Upper lobe of right lung (tissue), 1 donor: ENCODE data around the gene KIAA0232. TPM values are rescaled to one million over a fixed set of nuclear protein-coding genes. Genes with fewer than 3 reads are reported as not detected.
A peak's percentile ranks its signal among the peaks of the same experiment; 100 is the strongest.

Experiments
- ATAC-seq: fragments of 200-7000 bp; cut with Tn5 transposase; one replicate; pipeline ENCODE4 v1.9.1; 2020; ENCODE audit warnings: mild to moderate bottlenecking, moderate library complexity
- DNase-seq: peaks from one replicate; pipeline ENCODE4 v3.0.0-alpha.2; 2020
- H3K27ac ChIP-seq: fragments of 200-600 bp; one replicate; pipeline ENCODE4 v1.8.0; 2022
- H3K27me3 ChIP-seq: fragments of 200-600 bp; one replicate; pipeline ENCODE4 v1.8.0; 2022; ENCODE audit warnings: mild to moderate bottlenecking
- H3K36me3 ChIP-seq: fragments of 200-600 bp; one replicate; pipeline ENCODE4 v1.8.0; 2022
- H3K4me1 ChIP-seq: fragments of 200-600 bp; one replicate; pipeline ENCODE4 v1.8.0; 2022
- H3K4me3 ChIP-seq: fragments of 200-600 bp; one replicate; pipeline ENCODE4 v1.8.0; 2022; ENCODE audit warnings: mild to moderate bottlenecking
- H3K9me3 ChIP-seq: fragments of 200-600 bp; one replicate; pipeline ENCODE4 v1.8.0; 2022
- CTCF ChIP-seq: fragments of 200-600 bp; IDR thresholded peaks from one replicate; pipeline ENCODE4 v1.8.0; 2022; ENCODE audit warnings: antibody characterized with exemption
- intact Hi-C: fragments of 100-400 bp; cut with DNase I; formaldehyde crosslinking; loops from one replicate; pipeline ENCODE4 v1.11.0; 2022
- total RNA-seq: library from RNA; stranded (reverse); fragmentation: NEBNext Ultra II Directional; extraction: Animal tissue kit (Norgen Biotek cat#: 25700); gene quantifications from one replicate; pipeline ENCODE4 v1.2.1, GENCODE V29; 2021
- donor health status: DM: no; HTN: yes; CAD: no; lungs with severe emphysema.

The KIAA0232 gene
- total RNA-seq, 1 donor from 2014 or later: 30.9 TPM

GRCh38 chr4:6929339-6929811, 146.8 kb downstream of the KIAA0232 start:
- Histone ChIP-seq H3K9me3 (no peaks in the 10 kb centered on the region), H3K4me1 (peaks cover 42% of the 10 kb centered on the region), H3K36me3 (peaks cover 3% of the 10 kb centered on the region), H3K4me3 (no peak overlapping the region), H3K27me3 (no peaks in the 10 kb centered on the region), H3K27ac (peak overlapping the region; percentile 6)
- DNase-seq (no peak), ATAC-seq (no peak)
- no peak for TF ChIP-seq CTCF
- intact Hi-C loops: no loop called here

GRCh38 chr4:6929812-6930464, 147.4 kb downstream of the KIAA0232 start:
- ATAC-seq (peak; percentile 15), DNase-seq (no peak)
- no peak overlapping the region for H3K4me3 ChIP-seq
- no peaks in the 10 kb centered on the region for H3K36me3 ChIP-seq
- H3K9me3 ChIP-seq: no peaks in the 10 kb centered on the region
- no peak overlapping the region for H3K27ac ChIP-seq
- intact Hi-C loops: no loop called here
- H3K27me3 ChIP-seq: no peaks in the 10 kb centered on the region
- peaks cover 42% of the 10 kb centered on the region for H3K4me1 ChIP-seq
- TF ChIP-seq CTCF: no peak

- H3K27me3 ChIP-seq: no peaks in the 10 kb centered on the region
- DNase-seq (no peak), ATAC-seq (no peak)
- no peak overlapping the region for H3K4me3 ChIP-seq
- H3K36me3 ChIP-seq: no peaks in the 10 kb centered on the region
- no peak for TF ChIP-seq CTCF
- no peak overlapping the region for H3K27ac ChIP-seq
- no peaks in the 10 kb centered on the region for H3K9me3 ChIP-seq
- H3K4me1 ChIP-seq: peaks cover 21% of the 10 kb centered on the region
- intact Hi-C loops: no loop called here
These were observed 149.9 kb downstream of the KIAA0232 start for GRCh38 chr4:6932475-6932874.

GRCh38 chr4:6932918-6933317, 150.4 kb downstream of the KIAA0232 start:
- Histone ChIP-seq H3K27me3 (no peaks in the 10 kb centered on the region), H3K27ac (no peak overlapping the region), H3K36me3 (no peaks in the 10 kb centered on the region), H3K4me1 (peaks cover 17% of the 10 kb centered on the region), H3K9me3 (no peaks in the 10 kb centered on the region), H3K4me3 (no peak overlapping the region)
- intact Hi-C loops: no loop called here
- no peak for TF ChIP-seq CTCF
- no peak for ATAC-seq
- no peak for DNase-seq

Other genes with a start within 250 kb of the KIAA0232 start
- 39.6 TPM for gene MAN2B2, start 207.5 kb upstream of the KIAA0232 start, total RNA-seq
- gene MRFAP1, start 142.0 kb upstream of the KIAA0232 start, total RNA-seq: 235 TPM
- gene S100P, start 88.8 kb upstream of the KIAA0232 start, total RNA-seq: 3.6 TPM
- gene MRFAP1L1, start 72.9 kb upstream of the KIAA0232 start, total RNA-seq: 46.6 TPM
- 10.7 TPM for gene BLOC1S4, start 66.6 kb upstream of the KIAA0232 start, total RNA-seq
- 51.8 TPM for gene TBC1D14, start 127.1 kb downstream of the KIAA0232 start, total RNA-seq